A673 (cell line): Measurements from ENCODE around the gene MPPED2.

ENCODE experiments used
- EZH2 ChIP-seq: fragments of 200-600 bp; sonication (generic); IDR thresholded peaks from 2 replicates; pipeline ENCODE4 v1.6.1; 2017; ENCODE audit warnings: borderline replicate concordance, low read depth, mild to moderate bottlenecking, mixed read lengths, antibody characterized with exemption, low read length; ENCODE audit not compliant: poor library complexity, severe bottlenecking
- TF ChIP-seq, protein P1 (sequence below): fragments of 300-800, 200-600 bp; sonication (generic); conservative IDR thresholded peaks from 2 replicates; pipeline ENCODE4 v1.5.1; 2017; ENCODE audit warnings: low read depth, mild to moderate bottlenecking, antibody characterized with exemption, low read length, moderate library complexity, mixed read lengths

DNA sequence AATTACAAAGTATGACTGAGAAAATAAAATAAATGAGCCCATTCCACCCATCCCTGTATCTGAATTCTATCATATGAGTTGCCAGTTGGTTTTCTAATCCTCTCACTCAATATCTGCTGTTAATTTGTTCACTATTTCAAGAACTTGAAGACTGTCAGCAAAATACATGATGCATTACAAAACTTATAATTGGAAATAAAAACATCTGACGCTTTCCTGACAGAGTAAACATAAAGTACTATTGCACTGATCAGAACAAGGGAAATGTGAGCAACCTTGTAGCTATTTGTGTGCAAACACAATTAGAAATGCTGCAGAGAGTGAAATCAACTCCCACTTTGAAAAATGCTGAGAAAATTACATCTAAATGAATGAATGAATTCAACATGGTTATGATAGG, 97.1 kb downstream of the MPPED2 start:
- TF ChIP-seq, protein P1, sequence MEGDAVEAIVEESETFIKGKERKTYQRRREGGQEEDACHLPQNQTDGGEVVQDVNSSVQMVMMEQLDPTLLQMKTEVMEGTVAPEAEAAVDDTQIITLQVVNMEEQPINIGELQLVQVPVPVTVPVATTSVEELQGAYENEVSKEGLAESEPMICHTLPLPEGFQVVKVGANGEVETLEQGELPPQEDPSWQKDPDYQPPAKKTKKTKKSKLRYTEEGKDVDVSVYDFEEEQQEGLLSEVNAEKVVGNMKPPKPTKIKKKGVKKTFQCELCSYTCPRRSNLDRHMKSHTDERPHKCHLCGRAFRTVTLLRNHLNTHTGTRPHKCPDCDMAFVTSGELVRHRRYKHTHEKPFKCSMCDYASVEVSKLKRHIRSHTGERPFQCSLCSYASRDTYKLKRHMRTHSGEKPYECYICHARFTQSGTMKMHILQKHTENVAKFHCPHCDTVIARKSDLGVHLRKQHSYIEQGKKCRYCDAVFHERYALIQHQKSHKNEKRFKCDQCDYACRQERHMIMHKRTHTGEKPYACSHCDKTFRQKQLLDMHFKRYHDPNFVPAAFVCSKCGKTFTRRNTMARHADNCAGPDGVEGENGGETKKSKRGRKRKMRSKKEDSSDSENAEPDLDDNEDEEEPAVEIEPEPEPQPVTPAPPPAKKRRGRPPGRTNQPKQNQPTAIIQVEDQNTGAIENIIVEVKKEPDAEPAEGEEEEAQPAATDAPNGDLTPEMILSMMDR, result no peak
- no peak for TF ChIP-seq EZH2
